OCI-LY3 (cell line): Measurements from ENCODE around the gene HECTD4.

ENCODE experiments used
- H2AFZ ChIP-seq: fragments of 200-600, 300-600 bp; shearing (Covaris generic); 2 replicates; pipeline ENCODE4 v1.6.0; 2014; ENCODE audit warnings: antibody characterized with exemption, low read depth, low read length
- H3K27ac ChIP-seq: fragments of 200-600, 300-600 bp; sonication (generic); 2 replicates; pipeline ENCODE4 v1.5.1; 2014; ENCODE audit warnings: mild to moderate bottlenecking, low read length, moderate library complexity, mixed read lengths
- H3K27me3 ChIP-seq: fragments of 200-600, 300-600 bp; sonication (generic); 2 replicates; pipeline ENCODE4 v1.6.1; 2014; ENCODE audit warnings: low read depth, low read length, mixed read lengths
- H3K36me3 ChIP-seq: fragments of 200-600, 300-600 bp; sonication (generic); replicated peaks from 2 replicates; pipeline ENCODE3; 2014; ENCODE audit warnings: low read depth, low read length, mixed read lengths
- H3K4me1 ChIP-seq: fragments of 300-600, 200-600 bp; sonication (generic); 2 replicates; pipeline ENCODE4 v1.6.1; 2014; ENCODE audit warnings: low read length, mixed read lengths
- H3K4me2 ChIP-seq: fragments of 200-600, 300-600 bp; sonication (generic); 2 replicates; pipeline ENCODE4 v1.6.1; 2014; ENCODE audit warnings: low read length, mixed read lengths
- H3K4me3 ChIP-seq: fragments of 300-600, 200-600 bp; sonication (generic); 2 replicates; pipeline ENCODE4 v1.5.1; 2014; ENCODE audit warnings: antibody characterized with exemption, mild to moderate bottlenecking, low read length, moderate library complexity
- H3K79me2 ChIP-seq: fragments of 300-600, 200-600 bp; shearing (Covaris generic); 2 replicates; pipeline ENCODE4 v1.6.1; 2014; ENCODE audit warnings: mild to moderate bottlenecking, low read length, mixed read lengths
- H3K9ac ChIP-seq: fragments of 300-600, 200-600 bp; shearing (Covaris generic); 2 replicates; pipeline ENCODE4 v1.6.0; 2014; ENCODE audit warnings: mild to moderate bottlenecking, low read length, moderate library complexity
- H3K9me3 ChIP-seq: fragments of 200-600, 300-600 bp; shearing (Covaris generic); 2 replicates; pipeline ENCODE4 v1.6.1; 2014; ENCODE audit warnings: low read length, mixed read lengths; ENCODE audit not compliant: insufficient read depth
- H4K20me1 ChIP-seq: fragments of 200-600, 300-600 bp; sonication (generic); 2 replicates; pipeline ENCODE4 v1.6.1; 2016; ENCODE audit warnings: low read length, mixed read lengths; ENCODE audit not compliant: insufficient read depth
- CTCF ChIP-seq: fragments of 200-600, 300-600 bp; sonication (generic); IDR thresholded peaks from 2 replicates; pipeline ENCODE4 v1.5.1; 2014; ENCODE audit warnings: antibody characterized with exemption, low read length, low read depth
- EZH2phosphoT487 ChIP-seq: fragments of 200-600 bp; shearing (Covaris generic); IDR thresholded peaks from 2 replicates; pipeline ENCODE4 v1.6.1; 2018; ENCODE audit warnings: antibody characterized with exemption, mixed run types, low read depth

HECTD4 gene

DNA sequence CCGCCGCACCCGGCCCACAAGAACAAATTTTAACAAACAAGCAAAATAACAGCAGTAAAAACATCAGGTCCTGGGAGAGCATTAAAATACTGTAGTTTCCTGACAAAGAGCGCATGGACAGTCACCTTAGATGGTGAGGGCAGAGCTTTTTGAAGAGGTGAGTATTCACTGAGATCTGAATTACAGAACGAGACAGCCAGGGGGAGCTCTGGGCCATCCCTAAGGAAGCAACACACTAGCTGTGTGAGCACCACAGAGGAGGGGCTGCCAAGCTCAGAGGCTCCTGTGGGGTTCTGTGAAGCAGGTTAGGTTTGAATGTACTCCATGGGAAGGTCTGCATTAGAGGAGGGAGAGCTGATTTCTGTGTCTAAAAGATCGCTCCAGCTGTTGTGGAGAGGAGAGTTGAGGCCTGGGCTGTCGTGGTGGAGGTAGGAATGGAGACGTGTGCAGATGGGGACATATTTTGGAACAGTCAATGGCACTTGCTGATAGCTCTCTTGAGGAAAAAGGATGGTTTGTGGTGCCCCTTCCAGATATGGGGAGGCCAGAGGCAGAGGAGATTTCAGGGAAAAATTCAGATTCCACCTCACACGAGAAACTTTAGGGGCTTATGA is 184.0 kb downstream of the HECTD4 start:
- H3K27ac ChIP-seq = no peak overlapping the region
- no peaks in the 10 kb centered on the region for H3K4me1 ChIP-seq
- H3K4me2 ChIP-seq = no peak overlapping the region
- H3K36me3 ChIP-seq = peaks cover 14% of the 10 kb centered on the region
- no peak overlapping the region for H2AFZ ChIP-seq
- H3K4me3 ChIP-seq = no peak overlapping the region
- no peaks in the 10 kb centered on the region for H3K9me3 ChIP-seq
- peak; percentile 79 for TF ChIP-seq CTCF
- no peak for TF ChIP-seq EZH2phosphoT487
- no peaks in the 10 kb centered on the region for H4K20me1 ChIP-seq
- no peaks in the 10 kb centered on the region for H3K27me3 ChIP-seq
- H3K79me2 ChIP-seq = no peaks in the 10 kb centered on the region
- no peak overlapping the region for H3K9ac ChIP-seq

GRCh38 chr12:112196196-112196875 is 185.9 kb downstream of the HECTD4 start:
- Histone ChIP-seq H3K79me2 (no peaks in the 10 kb centered on the region), H3K4me2 (no peak overlapping the region), H3K27me3 (no peaks in the 10 kb centered on the region), H3K9me3 (no peaks in the 10 kb centered on the region), H3K4me1 (no peaks in the 10 kb centered on the region), H3K27ac (no peak overlapping the region), H3K4me3 (no peak overlapping the region), H3K9ac (no peak overlapping the region), H4K20me1 (no peaks in the 10 kb centered on the region), H2AFZ (no peak overlapping the region), H3K36me3 (peaks cover 12% of the 10 kb centered on the region)
- no peak for TF ChIP-seq EZH2phosphoT487
- TF ChIP-seq CTCF = no peak

GRCh38 chr12:112194601-112195247 is 187.5 kb downstream of the HECTD4 start:
- Histone ChIP-seq H2AFZ (no peak overlapping the region), H3K4me1 (no peaks in the 10 kb centered on the region), H3K4me2 (no peak overlapping the region), H3K9me3 (no peaks in the 10 kb centered on the region), H3K79me2 (no peaks in the 10 kb centered on the region), H4K20me1 (no peaks in the 10 kb centered on the region), H3K27me3 (no peaks in the 10 kb centered on the region), H3K9ac (no peak overlapping the region), H3K4me3 (no peak overlapping the region), H3K27ac (no peak overlapping the region), H3K36me3 (peaks cover 11% of the 10 kb centered on the region)
- TF ChIP-seq CTCF (no peak), EZH2phosphoT487 (no peak)

- H3K79me2 ChIP-seq = no peaks in the 10 kb centered on the region
- H3K27ac ChIP-seq = no peak overlapping the region
- H4K20me1 ChIP-seq = no peaks in the 10 kb centered on the region
- H3K4me3 ChIP-seq = no peak overlapping the region
- no peak overlapping the region for H3K9ac ChIP-seq
- no peak overlapping the region for H3K4me2 ChIP-seq
- no peaks in the 10 kb centered on the region for H3K27me3 ChIP-seq
- no peaks in the 10 kb centered on the region for H3K4me1 ChIP-seq
- H3K9me3 ChIP-seq = no peaks in the 10 kb centered on the region
- TF ChIP-seq EZH2phosphoT487 (no peak), CTCF (no peak)
- H3K36me3 ChIP-seq = peaks cover 3% of the 10 kb centered on the region
- H2AFZ ChIP-seq = no peak overlapping the region
These were observed 189.8 kb downstream of the HECTD4 start for GRCh38 chr12:112192475-112192874.
